ENCODE data around the gene CORO2B.
"Not testable (repeated sequence)": the region's sequence is repeated elsewhere in the genome, so short reads cannot be mapped to it uniquely, and the experiment has no call there.

The CORO2B gene

GRCh38 chr15:68719672-68720071 lies 140.9 kb downstream of the CORO2B start:
- FAIRE-seq: no peak
- no peak for DNase-seq (ENCODE audit: low spot score)

GRCh38 chr15:68721886-68722285 lies 143.1 kb downstream of the CORO2B start:
- no peak for FAIRE-seq
- no peak for DNase-seq (ENCODE audit: low spot score)

GRCh38 chr15:68725736-68726135 lies 146.9 kb downstream of the CORO2B start:
- no peak for FAIRE-seq
- DNase-seq (ENCODE audit: low spot score): no peak

- DNase-seq (ENCODE audit: low spot score): no peak
- no peak for FAIRE-seq
Observed at GRCh38 chr15:68726246-68726645, 147.5 kb downstream of the CORO2B start.

- FAIRE-seq (no peak), DNase-seq (ENCODE audit: low spot score) (no peak)
Observed at GRCh38 chr15:68729789-68730411, 151.1 kb downstream of the CORO2B start.

GRCh38 chr15:68730471-68730919 lies 151.7 kb downstream of the CORO2B start:
- no peak for DNase-seq (ENCODE audit: low spot score)
- FAIRE-seq: peak; percentile 55

- DNase-seq (ENCODE audit: low spot score): no peak
- peak; percentile 81 for FAIRE-seq
Observed at GRCh38 chr15:68730976-68731897, 152.4 kb downstream of the CORO2B start.

GRCh38 chr15:68732451-68732850 lies 153.7 kb downstream of the CORO2B start:
- no peak for DNase-seq (ENCODE audit: low spot score)
- FAIRE-seq: peak; percentile 80

- no peak for DNase-seq (ENCODE audit: low spot score)
Observed at GRCh38 chr15:68733666-68734065, 154.9 kb downstream of the CORO2B start.

GRCh38 chr15:68734352-68734751 lies 155.6 kb downstream of the CORO2B start:
- FAIRE-seq: no peak
- no peak for DNase-seq (ENCODE audit: low spot score)

More at GRCh38 chr15:68733666-68734065, 154.9 kb downstream of the CORO2B start:
- no peak for FAIRE-seq

- no peak for FAIRE-seq
Observed at GRCh38 chr15:68734881-68735280, 156.1 kb downstream of the CORO2B start.

GRCh38 chr15:68735610-68736009 lies 156.8 kb downstream of the CORO2B start:
- FAIRE-seq (no peak), DNase-seq (ENCODE audit: low spot score) (no peak)

More at GRCh38 chr15:68734881-68735280, 156.1 kb downstream of the CORO2B start:
- no peak for DNase-seq (ENCODE audit: low spot score)

- FAIRE-seq (peak; percentile 44), DNase-seq (ENCODE audit: low spot score) (no peak)
Observed at GRCh38 chr15:68739390-68740080, 160.7 kb downstream of the CORO2B start.

GRCh38 chr15:68743256-68743655 lies 164.5 kb downstream of the CORO2B start:
- no peak for DNase-seq (ENCODE audit: low spot score)
- peak; percentile 13 for FAIRE-seq

GRCh38 chr15:68749365-68749764 lies 170.6 kb downstream of the CORO2B start:
- FAIRE-seq (peak; percentile 17), DNase-seq (ENCODE audit: low spot score) (no peak)

GRCh38 chr15:68749793-68750192 lies 171.0 kb downstream of the CORO2B start:
- FAIRE-seq (no peak), DNase-seq (ENCODE audit: low spot score) (no peak)

- no peak for DNase-seq (ENCODE audit: low spot score)
- no peak for FAIRE-seq
Observed at GRCh38 chr15:68751622-68752021, 172.8 kb downstream of the CORO2B start.

- FAIRE-seq (no peak), DNase-seq (ENCODE audit: low spot score) (no peak)
Observed at GRCh38 chr15:68755731-68756130, 176.9 kb downstream of the CORO2B start.

GRCh38 chr15:68759982-68760579 lies 181.3 kb downstream of the CORO2B start:
- DNase-seq (ENCODE audit: low spot score); FAIRE-seq: not testable (repeated sequence)

GRCh38 chr15:68763063-68763462 lies 184.3 kb downstream of the CORO2B start:
- FAIRE-seq: no peak

GRCh38 chr15:68764090-68764489 lies 185.3 kb downstream of the CORO2B start:
- no peak for DNase-seq (ENCODE audit: low spot score)
- no peak for FAIRE-seq

More at GRCh38 chr15:68763063-68763462, 184.3 kb downstream of the CORO2B start:
- DNase-seq (ENCODE audit: low spot score): no peak

Measured in urothelium cell line (cell line).